Esophagus muscularis mucosa (tissue), 4 donors: ENCODE data around the gene KNTC1. TPM values are rescaled to one million over a fixed set of nuclear protein-coding genes. Genes with fewer than 3 reads are reported as not detected.
"Not testable (repeated sequence)": the region's sequence is repeated elsewhere in the genome, so short reads cannot be mapped to it uniquely, and the experiment has no call there.

Experiments used
- DNase-seq: peaks from one replicate; pipeline ENCODE4 v3.0.0-alpha.2; 2017; ENCODE audit errors: extremely low spot score
- H3K27ac ChIP-seq, 4 donors: fragments of 200-600 bp; sonication (generic); replicated peaks in 1 of 4; 1 replicate in 3 of 4; 2 replicates in 1 of 4; pipeline ENCODE4 v1.5.1; 2016 to 2019; ENCODE audit warnings: mild to moderate bottlenecking in 1 of 4
- H3K27me3 ChIP-seq, 4 donors: fragments of 200-600 bp; sonication (generic); one replicate each; pipeline versions ENCODE4 v1.5.1 to v1.6.0; 2016 to 2019
- H3K36me3 ChIP-seq, 4 donors: fragments of 200-600 bp; sonication (generic); one replicate each; pipeline ENCODE4 v1.5.1; 2016 to 2019
- H3K4me1 ChIP-seq, 4 donors: fragments of 200-600 bp; sonication (generic); one replicate each; pipeline ENCODE4 v1.5.1; 2016 to 2019
- H3K4me3 ChIP-seq, 4 donors: fragments of 200-600 bp; sonication (generic); 1 replicate in 2 of 4; 2 replicates in 2 of 4; pipeline ENCODE4 v1.5.1; 2016 to 2019; ENCODE audit warnings: mild to moderate bottlenecking in 4 of 4, moderate library complexity in 1 of 4
- H3K9me3 ChIP-seq, 4 donors: fragments of 200-600 bp; sonication (generic); 1 replicate in 3 of 4; 2 replicates in 1 of 4; pipeline ENCODE4 v1.5.1; 2016 to 2019
- EP300 ChIP-seq: sonication (generic); formaldehyde crosslinking; IDR thresholded peaks from one replicate; pipeline ENCODE4 v1.6.1; 2017; ENCODE audit warnings: antibody characterized with exemption
- POLR2A ChIP-seq: fragments of 450-650 bp; IDR thresholded peaks from one replicate; pipeline ENCODE4 v1.6.1; 2017; ENCODE audit warnings: antibody characterized with exemption, moderate library complexity, mild to moderate bottlenecking, low read depth
- POLR2AphosphoS5 ChIP-seq, 2 donors: sonication (generic); formaldehyde crosslinking; IDR thresholded peaks; one replicate each; pipeline ENCODE4 v1.6.1; 2017; ENCODE audit warnings: antibody characterized with exemption in 2 of 2
- WGBS: methylation state at CpG from one replicate; pipeline ENCODE4 v1.1.5; 2018; 5-methylcytosine and 5-hydroxymethylcytosine counted together
- intact Hi-C: fragments of 100-400 bp; cut with DNase I; formaldehyde crosslinking; loops from one replicate; pipeline ENCODE4 v1.15.1; 2023
- total RNA-seq, 4 donors: library from RNA; depleted of rRNA; stranded (reverse); fragments of >200 nt; gene quantifications; one replicate each; pipeline versions ENCODE4 v1.1.0 to v1.2.1, GENCODE V29; 2016
- TF ChIP-seq, protein P1 (sequence below), 3 experiments: fragments of 200-600 bp in 2 of 3; fragments of 450-650 bp in 1 of 3; sonication (generic) in 2 of 3; IDR thresholded peaks; one replicate each; pipeline ENCODE4 v1.5.1; 2017 to 2019; ENCODE audit warnings: antibody characterized with exemption in 3 of 3, mild to moderate bottlenecking in 2 of 3, moderate library complexity in 1 of 3

KNTC1 gene
- total RNA-seq, 4 donors from 2014 or later: 4.3 to 11.2 (median 6.3) TPM

DNA sequence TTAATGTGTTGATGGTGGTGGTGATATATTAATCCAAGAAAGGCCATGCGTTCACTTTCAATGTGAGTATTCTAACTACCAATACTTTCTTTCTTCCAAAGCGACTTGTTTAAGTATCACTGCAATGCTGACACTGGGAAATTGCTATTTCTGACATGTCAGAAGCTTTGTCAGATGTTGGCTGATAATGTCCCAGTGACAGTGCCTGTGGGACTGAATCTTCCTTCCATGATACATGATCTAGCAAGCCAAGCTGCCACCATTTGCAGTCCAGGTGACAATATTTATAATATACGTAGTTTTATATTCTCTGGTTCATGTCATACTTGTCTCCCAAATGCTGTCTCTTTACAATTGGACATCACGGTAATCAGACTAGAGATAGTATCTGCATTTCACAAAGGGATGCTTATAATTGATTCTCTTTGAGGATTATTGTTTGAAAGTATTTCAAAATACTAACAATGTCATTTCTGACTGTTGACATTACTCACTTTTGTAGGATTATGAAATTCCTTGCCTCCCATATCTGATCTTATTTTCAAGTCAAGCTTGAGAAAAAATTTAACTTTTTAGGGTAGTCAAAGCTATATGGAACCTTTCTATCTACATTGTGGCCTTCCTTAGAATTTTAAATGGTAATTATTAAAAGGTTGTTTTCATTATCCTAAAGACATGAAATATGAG, 57.3 kb downstream of the KNTC1 start:
- H3K36me3 ChIP-seq: peaks cover 4 to 86% (median 17%) of the 10 kb centered on the region in 4 donors
- no peaks in the 10 kb centered on the region for H3K27me3 ChIP-seq
- H3K4me1 ChIP-seq: no peaks in the 10 kb centered on the region
- H3K4me3 ChIP-seq: no peak overlapping the region
- WGBS: 95% methylated on average over 4 of the region's 4 CpGs
- no peaks in the 10 kb centered on the region for H3K9me3 ChIP-seq
- TF ChIP-seq POLR2AphosphoS5 (IDR thresholded peaks at IDR 0.05) (no peak), POLR2A (no peak), EP300 (no peak)
- TF ChIP-seq, protein P1, sequence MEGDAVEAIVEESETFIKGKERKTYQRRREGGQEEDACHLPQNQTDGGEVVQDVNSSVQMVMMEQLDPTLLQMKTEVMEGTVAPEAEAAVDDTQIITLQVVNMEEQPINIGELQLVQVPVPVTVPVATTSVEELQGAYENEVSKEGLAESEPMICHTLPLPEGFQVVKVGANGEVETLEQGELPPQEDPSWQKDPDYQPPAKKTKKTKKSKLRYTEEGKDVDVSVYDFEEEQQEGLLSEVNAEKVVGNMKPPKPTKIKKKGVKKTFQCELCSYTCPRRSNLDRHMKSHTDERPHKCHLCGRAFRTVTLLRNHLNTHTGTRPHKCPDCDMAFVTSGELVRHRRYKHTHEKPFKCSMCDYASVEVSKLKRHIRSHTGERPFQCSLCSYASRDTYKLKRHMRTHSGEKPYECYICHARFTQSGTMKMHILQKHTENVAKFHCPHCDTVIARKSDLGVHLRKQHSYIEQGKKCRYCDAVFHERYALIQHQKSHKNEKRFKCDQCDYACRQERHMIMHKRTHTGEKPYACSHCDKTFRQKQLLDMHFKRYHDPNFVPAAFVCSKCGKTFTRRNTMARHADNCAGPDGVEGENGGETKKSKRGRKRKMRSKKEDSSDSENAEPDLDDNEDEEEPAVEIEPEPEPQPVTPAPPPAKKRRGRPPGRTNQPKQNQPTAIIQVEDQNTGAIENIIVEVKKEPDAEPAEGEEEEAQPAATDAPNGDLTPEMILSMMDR (IDR thresholded peaks at IDR 0.05): no peak
- DNase-seq: no peak
- intact Hi-C loops: no loop called here
- no peak overlapping the region for H3K27ac ChIP-seq

DNA sequence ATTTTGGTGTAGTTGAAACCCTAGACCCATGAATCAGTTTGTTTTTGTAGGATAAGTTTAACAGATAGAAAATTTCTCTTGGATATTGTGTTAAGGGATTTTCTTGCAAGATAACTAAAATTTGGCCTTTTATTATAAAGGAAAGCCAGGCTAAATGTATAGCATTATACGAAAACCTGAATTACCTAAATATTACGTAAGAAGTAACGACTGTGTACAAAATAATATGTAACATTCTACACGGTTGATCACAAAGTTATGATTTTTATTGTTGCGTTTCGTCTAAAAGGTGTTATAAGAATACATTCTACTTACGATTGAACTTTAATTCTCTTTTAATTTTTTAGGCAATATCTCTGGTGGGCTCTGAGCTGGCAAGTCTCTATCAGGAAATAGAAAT, 63.9 kb downstream of the KNTC1 start:
- Histone ChIP-seq H3K4me1 (no peaks in the 10 kb centered on the region), H3K4me3 (no peak overlapping the region), H3K27ac (no peak overlapping the region), H3K36me3 (peaks cover 4 to 62% (median 17%) of the 10 kb centered on the region in 4 donors), H3K9me3 (no peaks in the 10 kb centered on the region), H3K27me3 (no peaks in the 10 kb centered on the region)
- intact Hi-C loops: no loop called here
- TF ChIP-seq, protein P1 (IDR thresholded peaks at IDR 0.05): no peak
- no peak for TF ChIP-seq EP300
- no peak for TF ChIP-seq POLR2A
- TF ChIP-seq POLR2AphosphoS5 (IDR thresholded peaks at IDR 0.05): no peak
- WGBS: 92% methylated on average over 7 of the region's 7 CpGs
- no peak for DNase-seq

DNA sequence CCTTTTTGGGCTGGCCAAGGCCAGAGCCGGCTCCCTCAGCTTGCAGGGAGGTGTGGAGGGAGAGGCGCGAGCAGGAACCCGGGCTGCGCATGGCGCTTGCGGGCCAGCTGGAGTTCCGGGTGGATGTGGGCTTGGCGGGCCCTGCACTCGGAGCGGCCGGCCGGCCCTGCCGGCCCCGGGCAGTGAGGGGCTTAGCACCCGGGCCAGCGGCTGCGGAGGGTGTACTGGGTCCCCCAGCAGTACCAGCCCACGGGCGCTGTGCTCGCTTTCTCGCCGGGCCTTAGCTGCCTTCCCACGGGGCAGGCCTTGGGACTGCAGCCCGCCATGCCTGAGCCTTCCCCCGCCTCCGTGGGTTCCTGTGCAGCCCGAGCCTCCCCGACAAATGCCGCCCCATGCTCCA, 64.9 kb downstream of the KNTC1 start:
- H3K27me3 ChIP-seq, H3K27ac ChIP-seq, H3K4me1 ChIP-seq, intact Hi-C loops, DNase-seq, H3K9me3 ChIP-seq, H3K4me3 ChIP-seq: not testable (repeated sequence)
- 94% methylated on average over 12 of the region's 30 CpGs for whole genome bisulfite sequencing
- H3K36me3 ChIP-seq: peaks cover 0 to 52% (median 13%) of the 10 kb centered on the region in 4 donors

DNA sequence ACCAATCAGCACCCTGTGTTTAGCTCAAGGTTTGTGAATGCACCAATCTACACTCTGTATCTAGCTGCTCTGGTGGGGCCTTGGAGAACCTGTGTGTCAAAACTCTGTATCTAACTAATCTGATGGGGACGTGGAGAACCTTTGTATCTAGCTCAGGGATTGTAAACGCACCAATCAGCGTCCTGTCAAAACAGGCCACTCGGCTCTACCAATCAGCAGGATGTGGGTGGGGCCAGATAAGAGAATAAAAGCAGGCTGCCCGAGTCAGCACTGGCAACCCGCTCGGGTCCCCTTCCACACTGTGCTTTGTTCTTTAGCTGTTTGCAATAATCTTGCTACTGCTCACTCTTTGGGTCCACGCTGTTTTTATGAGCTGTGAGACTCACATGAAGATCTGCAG, 65.5 kb downstream of the KNTC1 start:
- peaks cover 0 to 48% (median 13%) of the 10 kb centered on the region in 4 donors for H3K36me3 ChIP-seq
- WGBS: 89% methylated on average over 8 of the region's 8 CpGs
- intact Hi-C loops: not testable (repeated sequence)

DNA sequence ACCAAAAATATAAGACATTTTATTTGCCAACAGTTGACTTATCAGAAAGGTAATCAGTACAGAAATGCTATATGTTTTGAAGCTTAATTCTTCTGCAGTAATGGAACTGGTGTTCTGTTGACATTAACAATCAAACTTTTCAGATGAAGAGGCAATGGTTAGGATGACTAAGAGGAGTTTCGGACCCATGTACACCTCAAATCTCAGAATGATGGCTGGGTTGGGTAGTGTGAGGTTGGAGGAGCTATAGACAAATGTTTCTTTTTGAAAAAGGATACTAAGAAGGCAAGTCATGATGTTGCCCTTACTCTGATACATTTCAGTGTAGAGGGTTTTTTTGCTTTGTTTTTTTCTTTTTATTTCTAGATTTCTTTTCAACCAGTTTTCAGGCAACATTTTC, 66.9 kb downstream of the KNTC1 start:
- DNase-seq: no peak
- intact Hi-C loops: no loop called here

More for the DNA sequence above, 65.5 kb downstream of the KNTC1 start:
- H3K9me3 ChIP-seq, H3K4me3 ChIP-seq, DNase-seq, H3K27ac ChIP-seq, H3K4me1 ChIP-seq, H3K27me3 ChIP-seq: not testable (repeated sequence)

More for the DNA sequence above, 66.9 kb downstream of the KNTC1 start:
- Histone ChIP-seq H3K4me3 (no peak overlapping the region), H3K4me1 (no peaks in the 10 kb centered on the region), H3K27me3 (no peaks in the 10 kb centered on the region), H3K9me3 (no peaks in the 10 kb centered on the region), H3K27ac (no peak overlapping the region), H3K36me3 (peaks cover 0 to 34% (median 13%) of the 10 kb centered on the region in 4 donors)
- 88% methylated on average over 1 of the region's 1 CpG for WGBS
- TF ChIP-seq POLR2A (no peak), POLR2AphosphoS5 (IDR thresholded peaks at IDR 0.05) (no peak), EP300 (no peak)
- TF ChIP-seq, protein P1 (IDR thresholded peaks at IDR 0.05): no peak
